D341Med (cell line): ENCODE measurements around the gene MCC.
"Not testable (repeated sequence)": the region's sequence is repeated elsewhere in the genome, so short reads cannot be mapped to it uniquely, and the experiment has no call there.

ENCODE experiments used
- DNase-seq: peaks from one replicate; pipeline ENCODE4 v3.0.0; 2012; ENCODE audit warnings: low spot score

Gene MCC

DNA sequence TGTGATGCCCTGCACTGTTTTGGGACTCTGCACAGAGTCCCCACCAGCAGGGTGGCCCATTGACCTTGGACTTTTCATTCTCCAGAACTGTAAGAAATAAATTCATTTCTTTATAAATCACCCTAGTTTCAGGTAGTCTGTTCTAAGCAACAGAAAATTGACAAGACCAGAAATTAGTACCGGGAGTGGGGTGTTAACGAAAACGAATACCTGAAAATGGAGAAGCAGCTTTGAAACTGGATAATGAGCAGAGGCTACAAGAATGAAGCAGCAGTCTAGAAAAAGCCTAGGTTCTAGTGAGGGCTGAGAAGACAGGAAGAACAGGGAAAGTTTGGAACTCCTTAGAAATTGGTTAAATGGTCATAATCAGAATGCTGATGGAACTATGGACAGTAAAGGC lies 2.1 kb upstream of the MCC start:
- DNase-seq, result no peak

DNA sequence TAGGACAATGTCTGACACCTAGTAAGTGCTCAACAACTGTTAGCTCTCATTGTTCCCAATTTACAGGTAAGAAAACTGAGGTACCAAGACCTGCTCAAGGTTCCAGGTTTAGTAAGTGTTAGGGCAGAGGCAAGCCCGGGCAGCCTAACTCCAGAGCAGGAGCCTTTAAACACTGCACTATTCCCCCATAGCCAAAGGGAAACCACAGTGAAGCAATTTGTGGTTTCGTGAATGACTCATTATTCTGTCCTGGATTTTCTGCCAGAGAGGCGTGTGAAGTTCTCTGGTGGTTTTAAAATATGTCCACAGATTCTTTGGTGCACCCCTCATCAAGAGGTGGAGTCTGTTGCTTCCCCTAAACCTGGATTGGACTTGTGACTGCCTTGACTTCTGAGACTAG lies 1.0 kb upstream of the MCC start:
- no peak for DNase-seq

DNA sequence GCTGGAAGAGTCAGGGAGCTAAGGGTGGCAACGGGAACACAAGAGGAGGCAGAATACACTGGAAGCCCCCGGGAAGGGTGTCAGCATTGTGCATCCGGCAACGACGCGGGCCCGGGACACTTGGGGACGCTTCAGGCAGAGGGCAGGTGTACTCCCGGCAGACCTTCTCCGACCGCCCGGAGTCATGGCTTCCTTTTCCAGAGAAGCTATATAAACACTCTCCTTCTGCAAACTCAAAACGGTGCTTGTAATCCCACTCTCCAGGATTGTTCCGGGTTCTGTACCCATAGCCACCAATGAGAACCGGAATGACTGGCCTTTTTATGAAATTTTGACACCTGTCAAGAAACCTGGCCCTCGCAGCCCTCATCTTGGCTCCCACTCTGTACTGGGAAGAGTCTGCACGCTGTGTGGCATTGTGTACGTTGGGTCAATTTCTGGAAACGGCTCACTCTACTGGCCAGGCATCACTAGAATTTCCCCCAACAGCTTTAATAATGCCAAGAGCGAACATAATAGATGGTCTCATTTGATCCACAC lies 462 bp upstream of the MCC start:
- no peak for DNase-seq

DNA sequence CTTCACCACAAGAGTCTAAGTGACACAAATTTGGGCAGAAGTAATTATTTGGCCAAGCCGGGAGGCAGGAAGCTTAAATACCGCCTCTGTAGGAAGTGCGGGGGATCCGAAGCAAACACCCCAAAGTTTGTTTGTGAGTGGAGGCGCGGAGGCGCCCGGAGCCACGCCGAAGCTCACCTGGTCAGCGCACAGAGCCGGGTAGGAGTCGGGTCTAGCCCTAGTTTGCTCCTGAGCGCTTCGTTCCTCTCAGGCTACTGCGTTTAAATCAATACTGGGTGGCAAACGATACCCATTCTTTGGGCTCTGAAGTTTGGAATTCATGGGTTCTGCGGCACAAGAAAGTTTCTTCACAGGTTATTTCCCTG lies 855 bp downstream of the MCC start:
- DNase-seq, result peak; percentile 35

DNA sequence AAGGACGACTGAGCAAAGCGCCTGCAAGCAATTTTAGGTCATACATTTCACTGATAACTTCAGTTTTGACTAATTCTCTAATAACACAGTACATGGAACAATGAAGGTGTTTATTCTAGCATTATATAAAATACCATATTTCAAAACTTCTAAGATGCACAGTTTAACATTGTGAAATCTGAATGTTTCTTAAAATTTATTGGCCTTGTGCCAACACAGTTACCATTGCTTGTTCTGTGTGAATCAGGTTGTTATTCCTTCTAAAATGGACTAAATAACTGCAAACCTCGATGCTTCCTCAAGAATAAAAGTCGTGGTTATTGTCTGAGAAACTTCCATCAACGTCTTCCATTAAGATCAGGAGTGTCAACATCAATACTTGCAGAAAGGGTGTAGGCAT lies 8.0 kb downstream of the MCC start:
- DNase-seq, result no peak

DNA sequence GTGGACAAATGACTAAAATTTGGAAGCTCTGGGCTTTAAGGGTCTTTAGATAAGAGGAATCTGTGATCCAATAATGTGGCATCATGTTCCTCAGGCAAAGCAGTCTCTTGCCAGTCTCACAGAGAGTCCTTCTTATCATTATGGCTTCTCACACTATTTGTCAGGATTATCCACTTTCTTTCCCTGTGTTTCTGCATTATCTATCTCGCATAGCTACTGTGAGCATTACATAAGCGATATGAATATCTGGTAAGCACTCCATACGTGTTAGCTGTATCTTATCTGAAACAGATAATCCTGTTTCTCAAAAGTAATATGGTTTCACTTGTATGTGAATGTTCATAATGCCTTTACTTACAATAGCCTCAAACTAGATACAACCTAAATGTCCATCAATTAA lies 9.6 kb downstream of the MCC start:
- DNase-seq, result no peak

DNA sequence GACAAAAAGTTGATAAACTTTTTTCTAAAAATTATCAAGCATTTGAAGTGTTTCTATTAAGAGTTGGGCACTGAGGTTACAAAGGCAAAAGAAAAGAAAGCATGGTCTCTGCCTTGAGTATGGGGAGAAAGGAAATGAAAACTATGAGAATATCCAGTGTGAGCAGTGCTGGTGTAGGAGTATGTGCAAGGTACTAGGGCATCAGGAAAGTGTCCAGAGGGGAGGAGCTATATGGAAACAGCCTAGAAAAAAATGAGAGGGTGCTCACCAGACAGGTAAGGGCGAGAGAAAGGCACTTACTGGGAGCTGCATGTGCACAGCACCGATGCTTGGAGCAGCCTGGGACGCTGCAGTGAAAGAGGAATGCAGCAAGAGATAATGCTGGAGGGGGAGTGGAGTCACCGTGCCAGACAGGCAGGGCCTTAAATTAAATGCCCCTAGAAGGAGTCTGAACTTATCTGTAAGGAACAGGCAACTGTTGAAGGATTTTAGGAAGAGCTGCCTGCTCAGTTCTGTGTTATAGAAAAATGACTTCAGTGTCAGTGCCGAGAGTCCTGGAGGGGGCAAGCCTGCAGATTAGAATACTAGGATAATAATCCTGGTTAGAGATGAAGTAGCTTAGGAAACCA lies 14.0 kb downstream of the MCC start:
- DNase-seq, result no peak

DNA sequence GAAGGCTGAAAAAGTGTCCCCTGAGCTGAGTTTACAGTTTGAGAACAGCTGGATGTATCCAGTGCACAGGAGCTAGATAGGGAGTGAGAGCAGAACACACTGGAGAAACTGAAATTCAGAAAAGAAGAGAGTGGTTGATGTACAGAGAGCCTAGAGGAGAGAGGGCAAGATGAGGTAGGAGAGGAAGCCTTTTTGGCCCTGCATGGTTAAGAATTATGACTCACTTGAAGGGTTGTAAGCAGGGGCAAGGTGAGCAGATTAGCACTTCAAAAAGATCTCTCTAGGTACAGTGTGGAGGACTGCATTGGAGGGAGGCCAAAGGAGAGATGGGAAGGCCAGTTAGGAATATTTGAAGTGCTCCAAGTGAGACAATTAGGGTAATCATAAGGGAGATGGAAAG lies 25.2 kb downstream of the MCC start:
- no peak for DNase-seq

DNA sequence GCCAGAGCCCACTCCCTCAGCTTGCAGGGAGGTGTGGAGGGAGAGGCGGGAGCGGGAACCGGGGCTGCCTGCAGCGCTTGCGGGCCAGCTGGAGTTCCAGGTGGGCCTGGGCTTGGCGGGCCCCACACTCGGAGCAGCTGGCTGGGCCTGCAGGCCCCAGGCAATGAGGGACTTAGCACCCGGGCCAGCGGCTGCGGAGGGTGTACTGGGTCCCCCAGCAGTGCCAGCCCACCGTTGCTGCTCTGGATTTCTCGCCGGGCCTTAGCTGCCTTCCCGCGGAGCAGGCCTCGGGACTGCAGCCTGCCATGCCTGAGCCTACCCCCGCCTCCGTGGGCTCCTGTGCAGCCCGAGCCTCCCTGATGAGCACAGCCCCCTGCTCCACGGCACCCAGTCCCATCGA lies 31.1 kb downstream of the MCC start:
- not testable (repeated sequence) for DNase-seq

DNA sequence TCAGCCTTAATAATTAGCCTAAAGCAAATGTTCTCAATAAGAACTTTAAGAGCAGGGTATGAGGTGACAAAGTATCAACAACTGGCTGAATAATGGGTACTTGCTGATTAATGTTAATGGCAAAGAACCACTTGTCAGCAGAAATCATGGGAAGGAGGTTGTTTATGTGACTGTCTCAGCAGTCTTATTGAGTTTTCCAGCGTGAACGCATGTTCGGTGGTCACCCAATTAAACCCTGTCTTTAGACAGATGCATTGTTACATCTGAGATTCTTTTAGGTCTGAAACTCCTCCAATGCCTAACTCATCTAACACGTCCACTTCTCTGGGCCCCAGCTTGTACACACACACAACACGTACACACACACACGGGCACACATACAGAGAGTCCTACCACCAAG lies 35.3 kb downstream of the MCC start:
- DNase-seq, result no peak

DNA sequence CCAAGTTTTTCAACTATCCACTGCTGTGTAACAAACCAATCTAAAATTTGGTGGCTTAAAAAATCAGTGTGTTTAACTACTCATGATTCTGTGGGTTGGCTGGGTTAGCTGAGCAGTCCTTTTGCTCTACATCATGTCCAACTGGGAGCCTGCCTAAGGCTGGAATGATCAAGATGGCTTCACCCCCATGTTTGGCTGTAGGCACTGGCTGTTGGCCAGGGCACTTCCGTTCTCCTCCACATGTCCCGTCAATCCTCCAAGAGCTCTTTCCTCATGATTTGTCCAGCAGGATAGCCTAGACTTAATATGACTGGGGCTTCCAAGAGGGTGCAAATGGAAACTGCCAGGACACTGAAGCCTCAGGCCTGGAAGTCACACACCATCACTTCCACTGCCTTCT lies 36.5 kb downstream of the MCC start:
- no peak for DNase-seq

DNA sequence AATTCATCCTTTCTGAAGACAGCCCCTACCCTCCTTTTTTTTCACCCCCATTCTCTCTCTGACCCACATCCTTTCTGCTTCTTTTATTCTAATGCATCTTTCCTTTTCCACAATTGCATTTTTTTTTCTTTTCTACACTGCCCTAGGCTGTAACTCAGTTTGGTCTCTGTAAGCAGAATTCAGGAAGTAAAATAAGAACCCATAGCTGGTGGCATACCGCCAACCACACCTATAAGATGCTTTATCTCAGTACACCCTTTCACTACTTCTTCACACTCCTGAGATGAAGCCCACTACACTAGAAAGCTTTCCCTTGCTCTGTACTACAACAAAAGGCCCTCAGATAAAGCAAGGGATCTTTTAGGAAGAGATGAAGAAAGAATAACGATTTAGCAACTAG lies 37.3 kb downstream of the MCC start:
- DNase-seq, result no peak

DNA sequence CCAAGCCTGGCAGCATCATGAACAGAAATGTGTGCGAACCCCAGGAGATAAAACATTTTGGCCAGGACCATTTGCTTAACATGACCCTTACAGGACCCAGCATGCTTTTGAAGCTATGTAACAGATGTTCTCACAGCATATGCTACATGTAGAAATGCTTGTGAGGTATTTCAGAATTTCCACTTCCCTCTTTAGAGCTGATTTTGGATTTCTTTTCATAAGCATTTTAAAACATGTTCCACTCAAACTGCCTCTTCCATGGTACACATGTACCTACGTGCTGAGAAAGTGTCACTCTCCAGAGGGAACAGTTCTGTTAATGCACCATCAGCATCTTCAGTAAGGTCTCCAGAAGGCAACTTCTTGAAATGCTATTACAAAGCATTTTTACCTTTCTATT lies 37.8 kb downstream of the MCC start:
- no peak for DNase-seq

DNA sequence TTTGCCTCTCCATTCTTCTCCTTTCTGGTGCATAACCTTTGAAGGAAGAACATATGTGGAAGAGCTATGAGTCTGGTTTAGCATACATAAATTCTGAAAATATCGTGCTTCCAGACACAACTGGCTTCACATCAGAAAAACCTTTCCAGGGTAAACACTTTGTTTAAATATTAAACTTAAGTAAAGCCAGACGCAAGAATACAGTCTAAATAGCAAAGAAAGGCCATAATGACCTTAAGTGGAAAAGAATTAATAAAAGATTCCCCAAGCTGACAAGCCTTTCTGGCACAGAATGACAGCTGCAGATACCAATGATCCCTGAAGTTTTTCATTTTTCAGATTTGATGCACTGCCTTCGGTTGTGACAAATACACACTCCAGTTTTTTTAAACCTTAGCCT lies 40.0 kb downstream of the MCC start:
- DNase-seq, result no peak

DNA sequence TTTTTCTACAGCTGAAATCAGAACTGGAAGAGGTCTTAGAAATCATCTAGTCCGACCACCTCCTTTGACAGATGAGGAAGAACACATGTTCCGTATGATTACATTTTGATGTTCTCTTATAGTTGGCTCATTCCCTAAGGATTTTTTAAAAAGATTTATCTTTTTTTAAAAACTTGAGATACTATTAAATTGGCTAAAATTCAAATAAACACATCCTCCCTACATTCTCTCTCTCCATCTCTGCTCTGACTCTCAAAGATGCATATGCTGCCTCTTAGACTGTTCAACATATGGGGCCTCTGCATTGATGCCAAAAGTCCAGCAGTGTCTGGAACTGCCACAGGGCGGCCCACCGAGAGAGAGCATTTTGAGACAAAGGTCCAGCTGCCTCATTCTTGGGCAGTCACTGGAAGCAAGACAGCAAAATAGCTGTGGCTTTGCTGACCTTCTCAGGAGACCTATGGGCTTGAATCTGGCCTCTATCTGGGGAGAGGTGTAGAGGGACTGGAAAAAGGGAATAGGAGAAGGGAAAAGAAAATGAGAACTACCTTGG lies 40.7 kb downstream of the MCC start:
- DNase-seq, result peak; percentile 38

DNA sequence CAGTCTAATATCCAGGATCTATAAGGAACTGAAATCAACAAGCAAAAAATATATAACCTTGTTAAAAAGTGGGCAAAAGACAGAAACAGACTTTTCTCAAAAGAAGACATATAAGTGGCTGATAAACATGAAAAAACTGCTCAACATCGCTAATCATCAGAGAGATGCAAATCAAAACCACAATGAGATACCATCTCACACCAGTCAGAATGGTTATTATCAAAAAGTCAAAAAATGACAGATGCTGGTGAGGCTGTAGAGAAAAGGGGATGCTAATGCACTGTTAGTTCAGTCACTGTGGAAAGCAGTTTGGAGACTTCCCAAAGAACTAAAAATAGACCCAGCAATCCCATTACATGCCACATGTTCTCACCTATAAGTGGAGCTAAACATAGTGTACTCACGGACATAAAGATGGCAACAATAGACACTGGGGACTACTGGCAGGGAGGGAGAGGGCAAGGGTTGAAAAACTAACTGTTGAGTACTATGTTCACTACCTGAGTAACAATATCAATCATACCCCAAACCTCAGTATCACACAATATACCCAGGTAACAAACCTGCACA lies 41.8 kb downstream of the MCC start:
- no peak for DNase-seq

DNA sequence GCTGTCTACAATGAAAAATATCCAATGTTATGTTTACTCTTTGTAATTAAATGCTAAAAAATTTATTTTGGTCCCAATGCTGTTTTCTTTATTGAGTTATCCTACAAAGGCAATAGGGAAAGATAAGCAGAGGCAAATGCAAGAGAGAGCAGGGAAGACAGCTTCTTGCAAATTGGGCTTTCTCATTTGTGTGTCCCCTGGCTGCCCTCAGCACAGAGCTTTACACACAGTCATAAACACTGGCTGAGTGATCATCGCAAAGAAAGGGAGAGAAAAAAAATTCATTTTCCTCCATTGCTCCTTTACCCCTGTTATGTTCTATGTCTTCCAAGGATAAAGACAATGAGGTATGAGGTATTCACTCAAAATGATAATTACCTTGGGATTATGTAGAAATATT lies 51.1 kb downstream of the MCC start:
- DNase-seq, result no peak

DNA sequence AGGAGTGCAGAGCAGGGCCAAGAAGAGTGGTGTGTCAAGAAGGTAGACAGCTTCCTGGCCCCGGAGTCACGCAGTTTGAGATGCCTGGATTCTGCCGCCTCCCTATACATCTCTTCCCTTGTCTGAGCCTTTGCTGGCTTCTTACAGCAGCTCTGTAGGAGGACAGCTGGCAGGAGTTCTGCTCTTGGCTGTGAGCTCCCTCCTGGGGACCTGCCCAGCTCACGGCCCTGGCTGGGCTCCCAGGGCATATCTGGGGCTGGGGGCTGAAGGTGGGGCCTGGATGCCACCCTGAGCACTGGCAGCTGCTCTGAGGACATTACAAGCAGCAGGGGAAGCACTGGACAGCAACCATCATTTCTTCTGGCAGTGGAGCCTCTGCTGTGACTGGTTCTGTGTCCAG lies 52.7 kb downstream of the MCC start:
- DNase-seq, result no peak

DNA sequence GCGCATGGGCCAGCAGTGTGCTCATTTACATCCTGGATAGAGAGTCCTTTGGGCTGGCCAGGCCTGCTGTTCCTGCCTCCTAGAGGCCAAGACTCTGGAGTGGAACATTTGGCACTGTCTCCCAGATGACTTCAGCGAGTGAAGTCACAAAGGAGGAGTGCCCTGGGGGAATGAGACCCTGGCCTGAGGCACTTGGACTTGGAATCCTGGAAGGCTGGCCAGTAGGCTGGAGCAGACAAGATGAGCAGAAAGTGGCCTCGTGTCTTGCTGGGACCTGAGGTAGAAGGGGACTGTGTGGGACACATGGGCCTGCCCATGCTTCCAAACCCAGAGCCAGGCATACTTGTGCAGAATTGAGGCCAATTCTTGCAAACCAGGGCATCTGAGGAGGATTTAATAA lies 53.4 kb downstream of the MCC start, which contains the start of gene TSSK1B:
TSSK1B (minus strand) TSS at position 101 of the 400 bp plus-strand sequence. CDS start 150 bp downstream, outside the sequence.
- DNase-seq, result no peak

DNA sequence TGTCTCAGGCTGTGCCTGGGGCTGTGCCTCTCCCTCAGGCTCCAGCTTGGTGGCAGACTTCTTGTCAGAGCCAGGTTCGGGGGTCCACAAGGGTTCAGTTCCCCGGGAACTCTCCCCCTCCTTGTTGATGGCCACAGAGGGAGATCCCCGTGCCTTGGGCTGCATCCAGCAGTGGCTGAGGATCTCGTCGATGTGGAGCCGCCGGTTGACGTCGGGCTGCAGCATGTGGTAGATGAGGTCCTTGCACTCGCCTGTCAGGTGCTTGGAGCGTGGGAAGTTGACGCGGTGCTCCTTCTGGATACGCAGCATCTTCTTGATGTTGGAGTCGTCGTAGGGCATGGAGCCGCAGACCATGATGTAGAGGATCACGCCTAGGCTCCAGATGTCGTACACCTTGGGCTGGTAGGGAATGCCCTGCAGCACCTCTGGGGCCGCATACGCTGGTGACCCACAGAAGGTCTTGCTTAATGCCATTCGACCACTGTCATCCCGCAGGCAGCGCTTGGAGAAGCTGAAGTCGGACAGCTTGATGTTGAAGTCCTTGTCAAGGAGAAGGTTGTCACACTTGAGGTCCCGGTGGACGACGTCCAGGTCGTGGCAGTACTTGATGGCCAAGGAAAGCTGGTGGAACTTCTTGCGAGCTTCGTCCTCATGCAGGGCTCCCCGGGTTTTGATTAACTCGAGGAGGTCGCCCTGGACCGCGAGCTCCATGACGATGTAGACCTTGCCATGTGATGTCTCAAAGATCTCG lies 54.2 kb downstream of the MCC start:
- DNase-seq, result no peak

DNA sequence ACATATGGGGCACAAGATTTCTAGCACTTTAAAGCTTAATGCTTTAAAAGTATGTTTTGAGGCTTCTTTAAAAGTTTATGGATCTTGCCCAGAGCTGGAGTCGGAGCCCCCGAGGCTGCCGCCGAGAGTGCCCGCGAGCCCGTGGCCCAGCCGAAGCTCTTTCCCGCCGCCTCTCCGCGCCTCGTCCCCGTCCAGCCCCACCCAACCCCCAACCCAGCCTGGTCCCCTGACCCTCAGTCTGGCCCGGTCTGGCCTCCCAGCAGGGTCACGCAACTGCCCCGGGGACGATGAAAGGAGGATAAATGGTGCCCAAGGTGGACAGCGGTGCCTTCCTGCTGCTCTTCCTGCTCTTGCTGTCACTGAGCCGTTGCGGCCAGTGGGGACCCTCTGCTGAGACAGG lies 55.2 kb downstream of the MCC start:
- no peak for DNase-seq

DNA sequence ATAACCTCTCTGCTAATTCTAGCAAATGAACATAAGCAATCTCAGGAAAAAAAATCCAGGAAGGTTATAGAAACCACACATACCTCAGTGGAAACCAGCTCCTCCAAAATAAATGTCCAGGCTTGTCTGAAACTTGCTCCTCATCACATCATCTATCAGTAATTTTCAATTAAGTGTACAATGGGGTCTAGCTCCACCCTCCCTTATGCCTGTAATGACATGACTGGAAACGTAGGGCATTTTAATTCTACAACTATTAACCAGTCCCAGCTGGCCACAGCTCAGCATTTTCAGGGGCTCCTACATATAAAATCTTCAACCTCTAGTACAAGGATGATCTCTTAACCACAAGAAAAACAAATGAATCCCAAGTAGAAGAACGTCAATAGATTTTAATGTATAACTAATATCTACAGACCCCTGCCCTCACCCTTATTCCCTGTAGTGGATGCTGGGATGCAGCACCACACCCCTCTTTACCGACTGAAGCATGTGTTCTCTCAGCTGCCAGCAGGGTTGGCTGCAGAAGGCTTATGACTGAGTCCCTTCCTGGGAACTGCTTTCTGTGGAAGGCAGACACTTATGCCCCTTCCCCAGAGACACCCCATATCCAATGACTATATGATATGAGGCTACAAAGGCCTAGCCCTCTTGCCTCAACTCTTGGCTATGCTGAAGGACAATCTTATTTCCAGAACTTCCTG lies 60.2 kb downstream of the MCC start:
- no peak for DNase-seq

DNA sequence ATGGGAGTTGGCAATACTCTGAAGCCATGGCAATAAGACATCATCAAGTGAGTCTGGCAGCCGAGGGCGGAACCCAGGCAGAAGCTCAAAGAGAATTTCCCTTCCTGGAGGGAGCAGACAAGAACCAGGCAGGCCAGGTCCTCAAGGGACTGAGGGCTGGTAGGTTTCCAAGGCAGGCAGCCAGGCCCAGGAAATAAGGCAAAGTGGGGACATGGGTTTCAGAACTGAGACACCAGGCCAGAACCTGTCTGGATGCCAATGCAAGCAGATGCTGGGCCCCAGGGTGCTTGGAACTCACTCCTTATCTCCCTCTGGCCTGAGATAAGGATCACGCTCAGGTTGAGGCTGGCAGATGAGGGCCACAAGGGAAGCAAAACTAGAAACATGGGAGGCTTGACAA lies 62.3 kb downstream of the MCC start:
- no peak for DNase-seq
